Liver (tissue), 9 donors: ENCODE measurements around the gene C3orf20. TPM values are rescaled to one million over a fixed set of nuclear protein-coding genes. Genes with fewer than 3 reads are reported as not detected.

Experiments used
- DNase-seq: peaks from one replicate; pipeline ENCODE4 v3.0.0-alpha.2; 2017; ENCODE audit warnings: low spot score
- H3K27ac ChIP-seq, 2 donors: one replicate each; pipeline ENCODE4 v1.7.0; 2013; ENCODE audit warnings: inconsistent platforms in 2 of 2, low read length in 2 of 2, control low read depth in 1 of 2, low read depth in 1 of 2, mild to moderate bottlenecking in 1 of 2
- H3K27me3 ChIP-seq, 4 donors: one replicate each; pipeline versions ENCODE4 v1.6.1 to v1.7.0; 2013; ENCODE audit warnings: low read length in 3 of 4, inconsistent platforms in 1 of 4, mild to moderate bottlenecking in 1 of 4, moderate library complexity in 1 of 4; ENCODE audit not compliant: control insufficient read depth in 4 of 4, insufficient read depth in 4 of 4
- H3K36me3 ChIP-seq, 4 donors: one replicate each; pipeline versions ENCODE4 v1.6.1 to v1.7.0; 2013; ENCODE audit warnings: low read length in 3 of 4, mild to moderate bottlenecking in 3 of 4, low read depth in 1 of 4, moderate library complexity in 1 of 4; ENCODE audit not compliant: control insufficient read depth in 4 of 4, insufficient read depth in 3 of 4
- H3K4me1 ChIP-seq, 4 donors: one replicate each; pipeline versions ENCODE4 v1.6.1 to v1.7.0; 2013; ENCODE audit warnings: low read length in 3 of 4, mild to moderate bottlenecking in 3 of 4, moderate library complexity in 1 of 4; ENCODE audit not compliant: control insufficient read depth in 4 of 4, insufficient read depth in 4 of 4
- H3K4me3 ChIP-seq, 3 donors: one replicate each; pipeline versions ENCODE4 v1.6.1 to v1.7.0; 2013; ENCODE audit warnings: low read length in 3 of 3, control low read depth in 1 of 3, low read depth in 1 of 3, mild to moderate bottlenecking in 1 of 3
- H3K9ac ChIP-seq, 2 donors: one replicate each; pipeline ENCODE4 v1.7.0; 2013; ENCODE audit warnings: low read length in 2 of 2, mild to moderate bottlenecking in 2 of 2, moderate library complexity in 2 of 2, control low read depth in 1 of 2, low read depth in 1 of 2
- H3K9me3 ChIP-seq, 4 donors: one replicate each; pipeline versions ENCODE4 v1.6.1 to v1.7.0; 2013; ENCODE audit warnings: low read length in 3 of 4; ENCODE audit not compliant: control insufficient read depth in 4 of 4
- EGR1 ChIP-seq, 2 donors: IDR thresholded peaks; 2 replicates each; pipeline ENCODE4 v1.6.1; 2016 to 2018; ENCODE audit warnings: antibody characterized with exemption in 2 of 2, low read depth in 2 of 2
- FOXA1 ChIP-seq: IDR thresholded peaks from 2 replicates; pipeline ENCODE4 v1.6.1; 2016; ENCODE audit warnings: antibody characterized with exemption
- FOXA2 ChIP-seq: IDR thresholded peaks from 2 replicates; pipeline ENCODE4 v1.6.1; 2016; ENCODE audit warnings: antibody characterized with exemption
- GABPA ChIP-seq, 2 donors: IDR thresholded peaks in 1 of 2; conservative IDR thresholded peaks in 1 of 2; 2 replicates each; pipeline ENCODE4 v1.6.1; 2016; ENCODE audit warnings: antibody characterized with exemption in 2 of 2, mild to moderate bottlenecking in 1 of 2, moderate library complexity in 1 of 2
- HNF4A ChIP-seq, 2 donors: conservative IDR thresholded peaks; 2 replicates each; pipeline ENCODE4 v1.6.1; 2016; ENCODE audit warnings: antibody characterized with exemption in 2 of 2, mild to moderate bottlenecking in 2 of 2
- HNF4G ChIP-seq: IDR thresholded peaks from 2 replicates; pipeline ENCODE4 v1.6.1; 2016; ENCODE audit warnings: antibody characterized with exemption
- JUND ChIP-seq, 2 donors: IDR thresholded peaks; 2 replicates each; pipeline ENCODE4 v1.6.1; 2016; ENCODE audit warnings: antibody characterized with exemption in 2 of 2
- NR2F2 ChIP-seq: IDR thresholded peaks from 2 replicates; pipeline ENCODE4 v1.6.1; 2016; ENCODE audit warnings: antibody characterized with exemption
- RAD21 ChIP-seq, 2 donors: IDR thresholded peaks; 2 replicates each; pipeline ENCODE4 v1.6.1; 2016; ENCODE audit warnings: antibody characterized with exemption in 2 of 2, mild to moderate bottlenecking in 2 of 2
- RXRA ChIP-seq, 2 donors: IDR thresholded peaks; 2 replicates each; pipeline ENCODE4 v1.6.1; 2017 to 2018; ENCODE audit warnings: antibody characterized with exemption in 2 of 2, mild to moderate bottlenecking in 1 of 2
- SP1 ChIP-seq: IDR thresholded peaks from 2 replicates; pipeline ENCODE4 v1.6.1; 2018; ENCODE audit warnings: antibody characterized with exemption, mild to moderate bottlenecking
- TAF1 ChIP-seq: conservative IDR thresholded peaks from 2 replicates; pipeline ENCODE4 v1.6.1; 2016; ENCODE audit warnings: antibody characterized with exemption, mild to moderate bottlenecking
- YY1 ChIP-seq: IDR thresholded peaks from 2 replicates; pipeline ENCODE4 v1.6.1; 2016; ENCODE audit warnings: antibody characterized with exemption, mild to moderate bottlenecking
- WGBS: extraction: QIAGEN DNeasy Blood & Tissue Kit; methylation state at CpG from one replicate; pipeline ENCODE4 v1.1.7; 2013; 5-methylcytosine and 5-hydroxymethylcytosine counted together
- polyA plus RNA-seq, 2 donors: library from polyadenylated mRNA; stranded (reverse) in 1 of 2; unstranded in 1 of 2; fragments of 200-250 nt in 1 of 2; fragments of >200 nt in 1 of 2; fragmentation: Nextera tagmentation in 1 of 2; extraction: Ambion mirVana in 1 of 2; gene quantifications; one replicate each; pipeline versions ENCODE4 v1.2.1 to v1.2.3, GENCODE V29; 2013 to 2015
- total RNA-seq, 2 donors: library from RNA; depleted of rRNA; stranded (reverse); fragments of >200 nt; gene quantifications; one replicate each; pipeline ENCODE4 v1.2.3, GENCODE V29; 2014
- TF ChIP-seq, protein P1 (sequence below): IDR thresholded peaks from 2 replicates; pipeline ENCODE4 v1.6.1; 2016; ENCODE audit warnings: antibody characterized with exemption
- TF ChIP-seq, protein P2 (sequence below): fragments of 150-350 bp; IDR thresholded peaks from 2 replicates; pipeline ENCODE4 v1.5.1; 2017; ENCODE audit warnings: improper control_type of control experiment, low read depth, low read length; ENCODE audit not compliant: missing input control
- TF ChIP-seq, protein P3 (sequence below): IDR thresholded peaks from 2 replicates; pipeline ENCODE4 v1.6.1; 2016; ENCODE audit warnings: antibody characterized with exemption, mild to moderate bottlenecking
- TF ChIP-seq, protein P4 (sequence below): IDR thresholded peaks from 2 replicates; pipeline ENCODE4 v1.6.1; 2016; ENCODE audit warnings: antibody characterized with exemption
- TF ChIP-seq, protein P5 (sequence below): IDR thresholded peaks from 2 replicates; pipeline ENCODE4 v1.6.1; 2016; ENCODE audit warnings: antibody characterized with exemption
- donor health status: healthy.
- donor health status: healthy.
- donor health status: healthy.
- donor health status: healthy.
- donor health status: healthy.

C3orf20 gene
- total and polyA plus RNA-seq, 4 donors = 0.05 to 0.08 TPM; not detected in 2

DNA sequence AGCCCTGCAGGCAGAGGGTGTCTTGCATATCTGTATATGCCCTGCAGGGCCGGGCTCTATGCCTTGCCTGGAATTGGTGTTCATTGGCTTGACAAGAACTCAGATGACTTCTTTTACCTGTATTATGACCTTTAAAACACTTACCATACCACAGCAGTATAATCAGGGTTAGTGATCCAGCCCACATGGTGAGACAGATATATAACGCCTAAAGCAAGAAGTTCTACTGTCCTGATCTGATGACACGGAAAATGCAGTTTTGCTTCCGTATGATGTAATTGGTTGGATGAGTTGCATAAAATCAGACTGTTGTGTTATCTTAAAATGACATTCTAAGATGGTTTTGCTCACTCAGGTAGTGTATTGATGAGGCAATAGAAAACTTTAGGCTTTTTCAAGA is 14.0 kb upstream of the C3orf20 start:
- Histone ChIP-seq H3K27ac (no peak overlapping the region), H3K27me3 (no peaks in the 10 kb centered on the region), H3K9me3 (no peaks in the 10 kb centered on the region), H3K9ac (no peak overlapping the region), H3K4me3 (no peak overlapping the region), H3K36me3 (peaks cover 25 to 97% (median 91%) of the 10 kb centered on the region in 4 donors), H3K4me1 (no peaks in the 10 kb centered on the region)
- TF ChIP-seq GABPA (IDR thresholded peaks at IDR 0.05 in 1 of 2, conservative IDR thresholded peaks at IDR 0.05 in 1 of 2) (no peak), RXRA (IDR thresholded peaks at IDR 0.05) (no peak), HNF4A (conservative IDR thresholded peaks at IDR 0.05) (no peak), FOXA2 (no peak), EGR1 (IDR thresholded peaks at IDR 0.05; ENCODE audit: low read depth in 2 of 2) (no peak)
- TF ChIP-seq, protein P1, sequence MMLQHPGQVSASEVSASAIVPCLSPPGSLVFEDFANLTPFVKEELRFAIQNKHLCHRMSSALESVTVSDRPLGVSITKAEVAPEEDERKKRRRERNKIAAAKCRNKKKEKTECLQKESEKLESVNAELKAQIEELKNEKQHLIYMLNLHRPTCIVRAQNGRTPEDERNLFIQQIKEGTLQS = no peak
- no peak for DNase-seq
- 83% methylated on average over 4 of the region's 4 CpGs for WGBS

DNA sequence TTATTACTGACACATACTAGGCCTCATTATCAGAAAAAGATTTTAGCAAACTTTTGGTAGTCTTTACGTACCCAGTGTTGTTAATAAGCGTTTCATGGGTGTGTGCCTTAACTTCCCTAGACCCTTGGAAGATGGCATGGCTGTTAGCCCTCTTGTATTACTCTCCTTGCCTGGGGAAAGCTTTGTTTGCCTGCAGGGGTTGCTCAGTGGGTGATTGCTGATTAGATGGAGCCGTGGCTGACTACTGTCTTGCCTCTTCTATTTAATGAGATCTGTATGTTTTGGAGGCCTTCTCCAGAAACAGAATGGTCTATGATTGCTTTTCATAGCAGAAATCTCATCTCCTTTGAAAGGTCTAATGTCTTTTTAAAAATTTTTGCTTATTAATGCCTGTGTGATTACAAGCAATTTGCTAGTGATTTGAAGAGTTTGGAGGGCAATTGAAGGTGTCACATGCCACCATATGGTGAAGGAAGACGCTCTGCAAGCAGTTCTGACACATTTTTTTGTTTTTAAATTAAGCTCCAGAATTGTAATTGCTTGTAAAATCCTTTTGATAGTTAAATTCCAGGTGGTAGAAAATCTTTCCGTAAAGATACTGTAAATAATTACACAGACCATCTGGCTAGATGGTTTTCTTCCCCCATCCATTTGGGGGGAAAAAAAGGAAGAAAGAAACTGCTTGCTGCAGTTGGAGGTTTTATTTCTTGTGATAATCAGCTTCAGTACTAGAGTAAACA is 11.4 kb upstream of the C3orf20 start:
- no peaks in the 10 kb centered on the region for H3K27me3 ChIP-seq
- H3K9ac ChIP-seq = no peak overlapping the region
- no peak overlapping the region for H3K4me3 ChIP-seq
- DNase-seq = no peak
- H3K4me1 ChIP-seq = no peaks in the 10 kb centered on the region
- peaks cover 23 to 96% (median 89%) of the 10 kb centered on the region in 4 donors for H3K36me3 ChIP-seq
- H3K9me3 ChIP-seq = no peaks in the 10 kb centered on the region
- 93% methylated on average over 5 of the region's 5 CpGs for WGBS
- no peak overlapping the region for H3K27ac ChIP-seq
- TF ChIP-seq HNF4A (conservative IDR thresholded peaks at IDR 0.05) (no peak), RAD21 (IDR thresholded peaks at IDR 0.05) (no peak), FOXA2 (no peak), HNF4G (no peak), FOXA1 (no peak), NR2F2 (no peak), GABPA (IDR thresholded peaks at IDR 0.05 in 1 of 2, conservative IDR thresholded peaks at IDR 0.05 in 1 of 2) (no peak), TAF1 (no peak), RXRA (IDR thresholded peaks at IDR 0.05) (no peak), JUND (IDR thresholded peaks at IDR 0.05) (no peak), YY1 (no peak), EGR1 (IDR thresholded peaks at IDR 0.05; ENCODE audit: low read depth in 2 of 2) (no peak), SP1 (no peak)
- TF ChIP-seq, protein P2, sequence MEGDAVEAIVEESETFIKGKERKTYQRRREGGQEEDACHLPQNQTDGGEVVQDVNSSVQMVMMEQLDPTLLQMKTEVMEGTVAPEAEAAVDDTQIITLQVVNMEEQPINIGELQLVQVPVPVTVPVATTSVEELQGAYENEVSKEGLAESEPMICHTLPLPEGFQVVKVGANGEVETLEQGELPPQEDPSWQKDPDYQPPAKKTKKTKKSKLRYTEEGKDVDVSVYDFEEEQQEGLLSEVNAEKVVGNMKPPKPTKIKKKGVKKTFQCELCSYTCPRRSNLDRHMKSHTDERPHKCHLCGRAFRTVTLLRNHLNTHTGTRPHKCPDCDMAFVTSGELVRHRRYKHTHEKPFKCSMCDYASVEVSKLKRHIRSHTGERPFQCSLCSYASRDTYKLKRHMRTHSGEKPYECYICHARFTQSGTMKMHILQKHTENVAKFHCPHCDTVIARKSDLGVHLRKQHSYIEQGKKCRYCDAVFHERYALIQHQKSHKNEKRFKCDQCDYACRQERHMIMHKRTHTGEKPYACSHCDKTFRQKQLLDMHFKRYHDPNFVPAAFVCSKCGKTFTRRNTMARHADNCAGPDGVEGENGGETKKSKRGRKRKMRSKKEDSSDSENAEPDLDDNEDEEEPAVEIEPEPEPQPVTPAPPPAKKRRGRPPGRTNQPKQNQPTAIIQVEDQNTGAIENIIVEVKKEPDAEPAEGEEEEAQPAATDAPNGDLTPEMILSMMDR = no peak
- TF ChIP-seq, protein P3, sequence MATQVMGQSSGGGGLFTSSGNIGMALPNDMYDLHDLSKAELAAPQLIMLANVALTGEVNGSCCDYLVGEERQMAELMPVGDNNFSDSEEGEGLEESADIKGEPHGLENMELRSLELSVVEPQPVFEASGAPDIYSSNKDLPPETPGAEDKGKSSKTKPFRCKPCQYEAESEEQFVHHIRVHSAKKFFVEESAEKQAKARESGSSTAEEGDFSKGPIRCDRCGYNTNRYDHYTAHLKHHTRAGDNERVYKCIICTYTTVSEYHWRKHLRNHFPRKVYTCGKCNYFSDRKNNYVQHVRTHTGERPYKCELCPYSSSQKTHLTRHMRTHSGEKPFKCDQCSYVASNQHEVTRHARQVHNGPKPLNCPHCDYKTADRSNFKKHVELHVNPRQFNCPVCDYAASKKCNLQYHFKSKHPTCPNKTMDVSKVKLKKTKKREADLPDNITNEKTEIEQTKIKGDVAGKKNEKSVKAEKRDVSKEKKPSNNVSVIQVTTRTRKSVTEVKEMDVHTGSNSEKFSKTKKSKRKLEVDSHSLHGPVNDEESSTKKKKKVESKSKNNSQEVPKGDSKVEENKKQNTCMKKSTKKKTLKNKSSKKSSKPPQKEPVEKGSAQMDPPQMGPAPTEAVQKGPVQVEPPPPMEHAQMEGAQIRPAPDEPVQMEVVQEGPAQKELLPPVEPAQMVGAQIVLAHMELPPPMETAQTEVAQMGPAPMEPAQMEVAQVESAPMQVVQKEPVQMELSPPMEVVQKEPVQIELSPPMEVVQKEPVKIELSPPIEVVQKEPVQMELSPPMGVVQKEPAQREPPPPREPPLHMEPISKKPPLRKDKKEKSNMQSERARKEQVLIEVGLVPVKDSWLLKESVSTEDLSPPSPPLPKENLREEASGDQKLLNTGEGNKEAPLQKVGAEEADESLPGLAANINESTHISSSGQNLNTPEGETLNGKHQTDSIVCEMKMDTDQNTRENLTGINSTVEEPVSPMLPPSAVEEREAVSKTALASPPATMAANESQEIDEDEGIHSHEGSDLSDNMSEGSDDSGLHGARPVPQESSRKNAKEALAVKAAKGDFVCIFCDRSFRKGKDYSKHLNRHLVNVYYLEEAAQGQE = no peak
- TF ChIP-seq, protein P4, sequence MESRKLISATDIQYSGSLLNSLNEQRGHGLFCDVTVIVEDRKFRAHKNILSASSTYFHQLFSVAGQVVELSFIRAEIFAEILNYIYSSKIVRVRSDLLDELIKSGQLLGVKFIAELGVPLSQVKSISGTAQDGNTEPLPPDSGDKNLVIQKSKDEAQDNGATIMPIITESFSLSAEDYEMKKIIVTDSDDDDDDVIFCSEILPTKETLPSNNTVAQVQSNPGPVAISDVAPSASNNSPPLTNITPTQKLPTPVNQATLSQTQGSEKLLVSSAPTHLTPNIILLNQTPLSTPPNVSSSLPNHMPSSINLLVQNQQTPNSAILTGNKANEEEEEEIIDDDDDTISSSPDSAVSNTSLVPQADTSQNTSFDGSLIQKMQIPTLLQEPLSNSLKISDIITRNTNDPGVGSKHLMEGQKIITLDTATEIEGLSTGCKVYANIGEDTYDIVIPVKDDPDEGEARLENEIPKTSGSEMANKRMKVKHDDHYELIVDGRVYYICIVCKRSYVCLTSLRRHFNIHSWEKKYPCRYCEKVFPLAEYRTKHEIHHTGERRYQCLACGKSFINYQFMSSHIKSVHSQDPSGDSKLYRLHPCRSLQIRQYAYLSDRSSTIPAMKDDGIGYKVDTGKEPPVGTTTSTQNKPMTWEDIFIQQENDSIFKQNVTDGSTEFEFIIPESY = no peak
- TF ChIP-seq, protein P5, sequence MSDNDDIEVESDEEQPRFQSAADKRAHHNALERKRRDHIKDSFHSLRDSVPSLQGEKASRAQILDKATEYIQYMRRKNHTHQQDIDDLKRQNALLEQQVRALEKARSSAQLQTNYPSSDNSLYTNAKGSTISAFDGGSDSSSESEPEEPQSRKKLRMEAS = no peak
- TF ChIP-seq, protein P1 = no peak
